Measurements from ENCODE around the gene ANKRD62.

The ANKRD62 gene

GRCh38 chr18:12093520-12094257 is at the start of gene ANKRD62:
ANKRD62 (plus strand) TSS chr18:12093843; CDS start chr18:12094018, 175 bp downstream.
- no peak within 1 kb of the TSS for H3K9ac ChIP-seq (ENCODE audit: low read length)
- H3K27me3 ChIP-seq (ENCODE audit: low read length): no peaks in the 10 kb centered on the region
- no peak within 1 kb of the TSS for H3K27ac ChIP-seq (ENCODE audit: low read depth, low read length)
- H2AFZ ChIP-seq (ENCODE audit: low read depth, low read length, severe bottlenecking): no peak within 1 kb of the TSS
- H3K9me3 ChIP-seq (ENCODE audit: insufficient read depth, low read length): no peaks in the 10 kb centered on the region
- no peak for TF ChIP-seq EZH2phosphoT487 (conservative IDR thresholded peaks at IDR 0.05; ENCODE audit: low read length)
- no peak for TF ChIP-seq CTCF (IDR thresholded peaks at IDR 0.05; ENCODE audit: insufficient read depth, low read length, poor library complexity, severe bottlenecking)
- no peaks in the 10 kb centered on the region for H3K9me2 ChIP-seq (replicated peaks; ENCODE audit: insufficient read depth, low read length)
- H3K4me2 ChIP-seq (ENCODE audit: low read depth, low read length, poor library complexity, severe bottlenecking): no peak within 1 kb of the TSS
- no peak within 1 kb of the TSS for H3K4me3 ChIP-seq (ENCODE audit: insufficient read depth, low read length, poor library complexity, severe bottlenecking)
- no peaks in the 10 kb centered on the region for H3F3A ChIP-seq (ENCODE audit: insufficient read depth)
- H3K36me3 ChIP-seq (ENCODE audit: low read length): no peaks in the 10 kb centered on the region
- H4K20me1 ChIP-seq (ENCODE audit: low read depth, low read length): no peaks in the 10 kb centered on the region
- no peaks in the 10 kb centered on the region for H3K79me2 ChIP-seq (ENCODE audit: insufficient read depth, low read length)

- no peak overlapping the region for H3K27ac ChIP-seq (ENCODE audit: low read depth, low read length)
- H3K9me2 ChIP-seq (replicated peaks; ENCODE audit: insufficient read depth, low read length): no peaks in the 10 kb centered on the region
- H3K4me3 ChIP-seq (ENCODE audit: insufficient read depth, low read length, poor library complexity, severe bottlenecking): no peak overlapping the region
- H3K79me2 ChIP-seq (ENCODE audit: insufficient read depth, low read length): no peaks in the 10 kb centered on the region
- no peaks in the 10 kb centered on the region for H3K9me3 ChIP-seq (ENCODE audit: insufficient read depth, low read length)
- H4K20me1 ChIP-seq (ENCODE audit: low read depth, low read length): no peaks in the 10 kb centered on the region
- no peaks in the 10 kb centered on the region for H3K27me3 ChIP-seq (ENCODE audit: low read length)
- H3K4me2 ChIP-seq (ENCODE audit: low read depth, low read length, poor library complexity, severe bottlenecking): no peak overlapping the region
- H3F3A ChIP-seq (ENCODE audit: insufficient read depth): no peaks in the 10 kb centered on the region
- no peak overlapping the region for H2AFZ ChIP-seq (ENCODE audit: low read depth, low read length, severe bottlenecking)
- TF ChIP-seq CTCF (IDR thresholded peaks at IDR 0.05; ENCODE audit: insufficient read depth, low read length, poor library complexity, severe bottlenecking): no peak
- TF ChIP-seq EZH2phosphoT487 (conservative IDR thresholded peaks at IDR 0.05; ENCODE audit: low read length): no peak
- H3K9ac ChIP-seq (ENCODE audit: low read length): no peak overlapping the region
- H3K36me3 ChIP-seq (ENCODE audit: low read length): no peaks in the 10 kb centered on the region
These were observed 49.1 kb upstream of the ANKRD62 start for GRCh38 chr18:12044591-12044990.

- Histone ChIP-seq H4K20me1 (ENCODE audit: low read depth, low read length) (no peaks in the 10 kb centered on the region), H3K79me2 (ENCODE audit: insufficient read depth, low read length) (no peaks in the 10 kb centered on the region), H3K4me2 (ENCODE audit: low read depth, low read length, poor library complexity, severe bottlenecking) (no peak overlapping the region), H3K27me3 (ENCODE audit: low read length) (no peaks in the 10 kb centered on the region), H3F3A (ENCODE audit: insufficient read depth) (no peaks in the 10 kb centered on the region), H2AFZ (ENCODE audit: low read depth, low read length, severe bottlenecking) (no peak overlapping the region), H3K9ac (ENCODE audit: low read length) (no peak overlapping the region), H3K4me3 (ENCODE audit: insufficient read depth, low read length, poor library complexity, severe bottlenecking) (no peak overlapping the region), H3K36me3 (ENCODE audit: low read length) (no peaks in the 10 kb centered on the region), H3K9me3 (ENCODE audit: insufficient read depth, low read length) (no peaks in the 10 kb centered on the region), H3K9me2 (replicated peaks; ENCODE audit: insufficient read depth, low read length) (no peaks in the 10 kb centered on the region), H3K27ac (ENCODE audit: low read depth, low read length) (no peak overlapping the region)
- no peak for TF ChIP-seq EZH2phosphoT487 (conservative IDR thresholded peaks at IDR 0.05; ENCODE audit: low read length)
- no peak for TF ChIP-seq CTCF (IDR thresholded peaks at IDR 0.05; ENCODE audit: insufficient read depth, low read length, poor library complexity, severe bottlenecking)
These were observed 47.4 kb upstream of the ANKRD62 start for GRCh38 chr18:12046046-12046750.
